Measurements from ENCODE around the gene OTUB2.

GRCh38 chr14:93987376-93987775 lies 38.8 kb upstream of the OTUB2 start:
- TF ChIP-seq, protein P1, sequence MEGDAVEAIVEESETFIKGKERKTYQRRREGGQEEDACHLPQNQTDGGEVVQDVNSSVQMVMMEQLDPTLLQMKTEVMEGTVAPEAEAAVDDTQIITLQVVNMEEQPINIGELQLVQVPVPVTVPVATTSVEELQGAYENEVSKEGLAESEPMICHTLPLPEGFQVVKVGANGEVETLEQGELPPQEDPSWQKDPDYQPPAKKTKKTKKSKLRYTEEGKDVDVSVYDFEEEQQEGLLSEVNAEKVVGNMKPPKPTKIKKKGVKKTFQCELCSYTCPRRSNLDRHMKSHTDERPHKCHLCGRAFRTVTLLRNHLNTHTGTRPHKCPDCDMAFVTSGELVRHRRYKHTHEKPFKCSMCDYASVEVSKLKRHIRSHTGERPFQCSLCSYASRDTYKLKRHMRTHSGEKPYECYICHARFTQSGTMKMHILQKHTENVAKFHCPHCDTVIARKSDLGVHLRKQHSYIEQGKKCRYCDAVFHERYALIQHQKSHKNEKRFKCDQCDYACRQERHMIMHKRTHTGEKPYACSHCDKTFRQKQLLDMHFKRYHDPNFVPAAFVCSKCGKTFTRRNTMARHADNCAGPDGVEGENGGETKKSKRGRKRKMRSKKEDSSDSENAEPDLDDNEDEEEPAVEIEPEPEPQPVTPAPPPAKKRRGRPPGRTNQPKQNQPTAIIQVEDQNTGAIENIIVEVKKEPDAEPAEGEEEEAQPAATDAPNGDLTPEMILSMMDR (IDR thresholded peaks at IDR 0.05), result no peak
- TF ChIP-seq POLR2A (IDR thresholded peaks at IDR 0.05), result no peak
